MCF 10A (cell line): ENCODE results near the gene GNB1L. TPM values are rescaled to one million over a fixed set of nuclear protein-coding genes. Genes with fewer than 3 reads are reported as not detected.
"Not testable (repeated sequence)": the region's sequence is repeated elsewhere in the genome, so short reads cannot be mapped to it uniquely, and the experiment has no call there.

Experiments used
- BruUV-seq: library from RNA; stranded (reverse); fragments of 400-500 nt; replicated peaks from 2 replicates; lab custom pipeline; 2021; lab: Mats Ljungman, UMichigan
- CTCF ChIA-PET: fragments of 300-600 bp; sonication (Branson Sonifier 250); formaldehyde crosslinking; extraction: SDS; loops from one replicate; lab custom pipeline; 2021; ENCODE audit warnings: antibody characterized with exemption, inconsistent platforms; lab: Yijun Ruan, JAX
- POLR2A ChIA-PET: fragments of 300-600, 350-650 bp; sonication (Branson Sonifier 250); formaldehyde crosslinking; extraction: SDS; loops from one replicate; lab custom pipeline; 2020; ENCODE audit warnings: antibody characterized with exemption, inconsistent platforms; lab: Yijun Ruan, JAX
- DNase-seq: peaks from one replicate; pipeline ENCODE4 v3.0.0-alpha.2; 2018; ENCODE audit not compliant: unreplicated experiment
- H3K27ac Mint-ChIP-seq: one replicate; pipeline ENCODE4 v1.8.0; 2022; ENCODE audit warnings: mild to moderate bottlenecking, low read depth, mixed read lengths; ENCODE audit not compliant: unreplicated experiment
- H3K27me3 Mint-ChIP-seq: one replicate; pipeline ENCODE4 v1.8.0; 2022; ENCODE audit warnings: mixed read lengths; ENCODE audit not compliant: insufficient read depth, unreplicated experiment
- H3K36me3 Mint-ChIP-seq: one replicate; pipeline ENCODE4 v1.8.0; 2022; ENCODE audit warnings: mild to moderate bottlenecking, moderate library complexity, mixed read lengths; ENCODE audit not compliant: insufficient read depth, unreplicated experiment
- H3K4me1 Mint-ChIP-seq: one replicate; pipeline ENCODE4 v1.8.0; 2022; ENCODE audit warnings: mixed read lengths; ENCODE audit not compliant: insufficient read depth, unreplicated experiment
- H3K4me3 Mint-ChIP-seq: one replicate; pipeline ENCODE4 v1.8.0; 2022; ENCODE audit warnings: mild to moderate bottlenecking, moderate library complexity, mixed read lengths; ENCODE audit not compliant: unreplicated experiment
- H3K9me3 Mint-ChIP-seq: one replicate; pipeline ENCODE4 v1.8.0; 2022; ENCODE audit warnings: mixed read lengths; ENCODE audit not compliant: unreplicated experiment
- CTCF ChIP-seq: fragments of 200-600 bp; IDR thresholded peaks from one replicate; pipeline ENCODE4 v1.8.0; 2022; ENCODE audit warnings: antibody characterized with exemption, mild to moderate bottlenecking; ENCODE audit not compliant: unreplicated experiment
- intact Hi-C: fragments of 100-400 bp; cut with micrococcal nuclease; formaldehyde crosslinking; loops from 2 replicates; pipeline ENCODE4 v1.14.1; 2022
- total RNA-seq: library from RNA; stranded (reverse); gene quantifications from 2 replicates; pipeline ENCODE4 v1.2.3, GENCODE V29; 2022

Gene GNB1L
- total RNA-seq, 1 experiment from 2014 or later, result 4.3 TPM

DNA sequence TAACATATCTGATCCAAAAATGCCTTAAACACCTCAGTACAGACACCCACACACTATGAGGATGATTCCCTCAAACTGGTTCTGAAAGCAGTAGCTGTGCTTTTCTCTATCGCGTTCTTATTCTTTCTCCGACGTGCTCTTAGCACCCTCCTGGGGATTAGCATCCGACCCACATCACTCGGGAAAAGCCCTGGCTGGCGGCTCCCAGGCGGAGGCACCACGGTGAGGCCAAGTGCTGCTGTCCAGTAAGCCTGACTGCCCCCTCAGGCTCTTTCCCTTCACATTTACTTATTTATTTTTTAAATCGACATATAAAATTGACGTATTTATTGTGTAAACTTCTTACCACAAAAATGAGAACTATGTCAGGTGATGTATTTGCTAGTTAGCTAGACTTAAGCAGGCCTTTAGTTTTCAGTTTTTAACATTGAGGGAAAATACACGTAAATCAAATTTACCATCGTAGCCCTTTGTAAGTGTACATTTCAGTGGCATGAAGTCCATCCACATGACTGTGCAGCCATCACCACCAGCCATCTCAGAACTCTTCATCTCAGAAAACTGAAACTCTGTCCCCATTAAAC is 74.9 kb downstream of the GNB1L start:
- peak overlapping the region; percentile 13 for H3K27ac Mint-ChIP-seq

GRCh38 chr22:19779011-19779421 is 75.7 kb downstream of the GNB1L start:
- CTCF ChIA-PET, result interaction anchor here (0.7 kb wide), 1 partner anchor 71 kb away, joined by 3 read pairs; no protein-coding TSS in a partner anchor
- Mint-ChIP-seq H3K27me3 (peaks cover 10% of the 10 kb centered on the region), H3K9me3 (no peaks in the 10 kb centered on the region), H3K4me3 (no peak overlapping the region), H3K36me3 (peaks cover 6% of the 10 kb centered on the region), H3K4me1 (peaks cover 5% of the 10 kb centered on the region), H3K27ac (no peak overlapping the region)
- no peak for DNase-seq
- intact Hi-C loops, result no loop called here
- POLR2A ChIA-PET, result interaction anchor here (0.9 to 1.4 kb wide), 2 partner anchors 27 to 77 kb away, joined by 3 to 4 read pairs; no protein-coding TSS in a partner anchor
- TF ChIP-seq CTCF, result no peak
- BruUV-seq, result no TSS peak

More for the DNA sequence above, 74.9 kb downstream of the GNB1L start:
- ChIA-PET CTCF (interaction anchor here (0.6 to 0.7 kb wide), 2 partner anchors 23 to 49 kb away, joined by 4 to 6 read pairs; no protein-coding TSS in a partner anchor), POLR2A (interaction anchor here (0.9 to 1.4 kb wide), 2 partner anchors 26 to 76 kb away, joined by 3 to 4 read pairs; no protein-coding TSS in a partner anchor)
- BruUV-seq, result no TSS peak
- no peak overlapping the region for H3K4me3 Mint-ChIP-seq
- H3K27me3 Mint-ChIP-seq, result peaks cover 2% of the 10 kb centered on the region
- H3K36me3 Mint-ChIP-seq, result peaks cover 6% of the 10 kb centered on the region
- TF ChIP-seq CTCF, result no peak
- H3K4me1 Mint-ChIP-seq, result peaks cover 5% of the 10 kb centered on the region
- DNase-seq, result no peak
- H3K9me3 Mint-ChIP-seq, result no peaks in the 10 kb centered on the region
- intact Hi-C loops, result no loop called here

- H3K27me3 Mint-ChIP-seq, result peaks cover 22% of the 10 kb centered on the region
- BruUV-seq, POLR2A ChIA-PET, intact Hi-C loops, H3K4me3 Mint-ChIP-seq, H3K36me3 Mint-ChIP-seq, H3K27ac Mint-ChIP-seq, H3K9me3 Mint-ChIP-seq, DNase-seq, H3K4me1 Mint-ChIP-seq: not testable (repeated sequence)
- CTCF ChIA-PET, result interaction anchor here (0.6 to 1.5 kb wide), 3 partner anchors 13 to 47 kb away, joined by 3 to 5 read pairs (median 3); no protein-coding TSS in a partner anchor
Observed at GRCh38 chr22:19777192-19777591, 77.5 kb downstream of the GNB1L start.

DNA sequence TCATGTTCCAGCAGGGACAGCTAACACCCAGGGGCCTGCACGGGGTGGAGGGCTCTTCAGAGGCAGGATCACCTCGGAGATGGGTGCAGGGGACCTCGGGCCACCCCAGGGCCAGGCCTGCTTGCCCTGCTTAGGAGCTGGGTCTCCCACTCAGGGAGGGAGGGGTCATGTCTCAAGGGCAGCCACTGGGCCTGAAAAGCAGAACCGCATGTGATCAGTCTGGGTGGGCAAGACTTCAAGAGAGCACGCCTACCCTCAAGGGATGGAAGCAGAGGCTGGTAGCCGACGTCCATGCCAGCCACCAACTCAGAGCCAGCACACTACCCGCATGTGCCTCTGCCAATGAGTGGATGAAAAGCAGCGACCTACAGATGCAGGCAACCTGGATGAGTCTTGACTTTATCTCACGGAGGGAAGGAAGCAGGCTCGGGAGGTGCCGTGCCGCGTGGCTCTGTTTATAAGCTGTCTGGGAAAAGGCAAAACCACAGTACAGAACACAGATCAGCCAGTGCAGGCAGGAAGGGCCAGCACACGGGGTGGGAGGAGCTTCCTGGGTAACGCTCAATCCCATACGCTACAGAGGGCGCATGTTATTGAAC is 78.1 kb downstream of the GNB1L start:
- no peak overlapping the region for H3K27ac Mint-ChIP-seq
- peaks cover 6% of the 10 kb centered on the region for H3K36me3 Mint-ChIP-seq
- CTCF ChIA-PET, result interaction anchor here (0.6 to 1.2 kb wide), 2 partner anchors 17 to 24 kb away, joined by 3 to 5 read pairs; no protein-coding TSS in a partner anchor
- peaks cover 5% of the 10 kb centered on the region for H3K4me1 Mint-ChIP-seq
- H3K4me3 Mint-ChIP-seq, result no peak overlapping the region
- no peak for DNase-seq
- peaks cover 23% of the 10 kb centered on the region for H3K27me3 Mint-ChIP-seq
- TF ChIP-seq CTCF, result no peak
- POLR2A ChIA-PET, result no interaction called here
- H3K9me3 Mint-ChIP-seq, result no peaks in the 10 kb centered on the region
- intact Hi-C loops, result no loop called here
- no TSS peak for BruUV-seq
